Measurements from ENCODE around the gene DPF3.

DNA sequence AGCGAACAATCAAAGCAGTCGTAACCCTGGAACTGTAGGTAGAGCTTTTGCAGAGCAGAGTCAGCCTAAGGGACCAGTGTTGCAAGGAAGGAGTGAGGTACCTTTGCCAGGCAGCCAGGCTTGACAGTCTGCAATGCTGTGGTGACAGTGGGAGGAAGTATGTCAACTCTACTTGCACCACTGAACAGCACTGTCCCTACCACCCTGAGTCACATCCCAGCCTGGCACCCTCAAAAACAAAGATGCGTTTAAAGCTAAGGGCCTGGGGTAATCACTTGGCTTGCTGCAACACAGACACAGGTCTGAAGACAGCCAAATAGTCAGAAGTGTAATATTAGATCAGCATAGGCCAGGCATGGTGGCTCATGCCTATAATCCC, 141.9 kb downstream of the DPF3 start:
- TF ChIP-seq, protein P1, sequence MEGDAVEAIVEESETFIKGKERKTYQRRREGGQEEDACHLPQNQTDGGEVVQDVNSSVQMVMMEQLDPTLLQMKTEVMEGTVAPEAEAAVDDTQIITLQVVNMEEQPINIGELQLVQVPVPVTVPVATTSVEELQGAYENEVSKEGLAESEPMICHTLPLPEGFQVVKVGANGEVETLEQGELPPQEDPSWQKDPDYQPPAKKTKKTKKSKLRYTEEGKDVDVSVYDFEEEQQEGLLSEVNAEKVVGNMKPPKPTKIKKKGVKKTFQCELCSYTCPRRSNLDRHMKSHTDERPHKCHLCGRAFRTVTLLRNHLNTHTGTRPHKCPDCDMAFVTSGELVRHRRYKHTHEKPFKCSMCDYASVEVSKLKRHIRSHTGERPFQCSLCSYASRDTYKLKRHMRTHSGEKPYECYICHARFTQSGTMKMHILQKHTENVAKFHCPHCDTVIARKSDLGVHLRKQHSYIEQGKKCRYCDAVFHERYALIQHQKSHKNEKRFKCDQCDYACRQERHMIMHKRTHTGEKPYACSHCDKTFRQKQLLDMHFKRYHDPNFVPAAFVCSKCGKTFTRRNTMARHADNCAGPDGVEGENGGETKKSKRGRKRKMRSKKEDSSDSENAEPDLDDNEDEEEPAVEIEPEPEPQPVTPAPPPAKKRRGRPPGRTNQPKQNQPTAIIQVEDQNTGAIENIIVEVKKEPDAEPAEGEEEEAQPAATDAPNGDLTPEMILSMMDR (conservative IDR thresholded peaks at IDR 0.05 in 1 of 2, IDR thresholded peaks at IDR 0.05 in 1 of 2; ENCODE audit: low read depth in 1 of 2, low read length in 2 of 2): no peak
- TF ChIP-seq EZH2 (IDR thresholded peaks at IDR 0.05; ENCODE audit: low read length, missing control alignments): no peak

All from fibroblast of lung (primary cell).